Bone marrow (tissue), 2 donors: Measurements from ENCODE around the gene TMEM62.

Experiments
- DNase-seq, 2 donors: peaks; one replicate each; lab custom pipeline; 2025; lab: John Stamatoyannopoulos, UW

TMEM62 gene

DNA sequence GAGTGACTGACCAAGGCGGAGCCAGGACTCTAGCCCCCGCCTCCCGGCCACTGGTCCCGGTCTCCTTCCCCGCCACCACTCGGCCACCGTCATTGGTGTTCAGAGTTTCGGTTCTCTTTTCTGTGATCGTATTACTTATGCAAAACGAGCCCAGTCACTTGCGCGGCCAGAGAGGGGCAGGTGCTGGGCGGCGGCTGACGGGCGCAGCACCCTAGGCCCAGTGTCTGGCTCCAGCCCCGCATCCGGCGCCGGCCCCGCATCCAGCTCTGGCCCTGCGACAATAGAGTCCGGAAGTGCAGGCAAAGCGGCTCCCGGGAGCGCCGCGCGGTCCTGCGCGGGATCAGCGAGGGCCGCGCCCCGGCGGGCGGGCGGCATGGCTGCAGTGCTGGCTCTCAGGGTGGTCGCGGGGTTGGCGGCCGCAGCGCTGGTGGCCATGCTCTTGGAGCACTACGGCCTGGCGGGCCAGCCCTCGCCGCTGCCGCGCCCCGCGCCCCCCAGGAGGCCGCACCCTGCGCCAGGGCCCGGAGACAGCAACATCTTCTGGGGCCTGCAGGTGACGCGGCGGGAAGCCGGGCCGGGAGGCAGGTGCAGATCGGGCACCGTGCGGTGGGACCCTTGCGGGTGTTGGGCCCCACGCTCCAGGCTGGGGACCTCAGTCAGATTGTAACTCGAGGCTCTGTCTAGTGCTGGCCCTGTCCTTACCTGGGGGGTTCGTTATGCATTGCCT lies at the start of gene TMEM62:
Gene TMEM62, plus strand, starts transcription at position 157 of the 727 bp plus-strand sequence. Its CDS starts 217 bp downstream, at position 374.
- DNase-seq = peak; percentile 49 to 50

DNA sequence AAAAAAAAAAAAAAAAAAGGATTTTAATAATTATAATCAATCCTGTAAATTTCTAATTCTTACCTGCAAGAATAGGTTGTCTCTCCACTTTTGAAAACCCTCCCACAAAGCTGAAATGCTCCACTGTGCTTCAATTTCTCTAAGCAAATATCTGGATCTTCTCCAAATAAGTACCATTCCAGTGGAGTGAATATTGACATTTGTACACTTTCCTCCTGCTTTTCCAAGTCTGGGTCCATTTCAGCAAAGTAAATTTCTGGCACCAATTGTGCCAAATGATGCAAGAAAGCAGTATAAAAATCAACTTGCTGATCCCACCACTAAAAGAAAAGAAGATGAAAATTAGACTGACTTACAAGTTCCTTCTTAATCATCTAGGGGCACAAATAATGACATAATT lies 47.5 kb upstream of the TMEM62 start:
- no peak for DNase-seq

- no peak for DNase-seq
Observed at GRCh38 chr15:43086551-43086950, 46.8 kb upstream of the TMEM62 start.

- DNase-seq = no peak
Observed at GRCh38 chr15:43091859-43092258, 41.5 kb upstream of the TMEM62 start.

- DNase-seq = peak in 1 of 2 donors; percentile 24
Observed at GRCh38 chr15:43093026-43093425, 40.4 kb upstream of the TMEM62 start.

DNA sequence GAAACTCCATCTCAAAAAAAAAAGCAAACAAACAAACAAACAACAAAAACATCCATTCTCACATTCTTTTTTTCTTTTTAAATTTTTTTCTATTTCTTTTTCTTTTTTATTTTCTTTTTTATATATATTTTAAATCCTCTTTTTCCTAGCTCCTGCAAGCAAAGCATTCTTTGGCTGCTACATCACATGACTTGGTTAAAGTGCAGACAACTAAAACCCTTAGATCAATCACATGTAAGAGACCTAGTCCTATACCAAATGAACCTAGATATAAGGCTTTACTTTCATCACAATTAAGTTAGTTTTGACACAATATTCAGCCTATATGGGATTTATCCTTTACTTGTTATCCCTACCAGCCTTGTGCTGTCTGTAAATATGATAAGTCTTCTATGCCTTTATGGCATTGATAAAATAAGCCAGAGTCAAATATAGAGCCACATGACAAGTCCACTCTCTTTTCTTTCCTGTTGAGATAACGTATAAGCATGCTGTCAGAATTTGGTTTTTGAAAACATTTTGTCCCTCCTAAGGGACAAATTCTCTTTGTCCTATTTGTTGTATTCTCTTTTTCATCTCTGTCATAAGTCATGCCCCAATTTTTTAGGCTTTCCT lies 38.9 kb upstream of the TMEM62 start:
- DNase-seq = no peak

DNA sequence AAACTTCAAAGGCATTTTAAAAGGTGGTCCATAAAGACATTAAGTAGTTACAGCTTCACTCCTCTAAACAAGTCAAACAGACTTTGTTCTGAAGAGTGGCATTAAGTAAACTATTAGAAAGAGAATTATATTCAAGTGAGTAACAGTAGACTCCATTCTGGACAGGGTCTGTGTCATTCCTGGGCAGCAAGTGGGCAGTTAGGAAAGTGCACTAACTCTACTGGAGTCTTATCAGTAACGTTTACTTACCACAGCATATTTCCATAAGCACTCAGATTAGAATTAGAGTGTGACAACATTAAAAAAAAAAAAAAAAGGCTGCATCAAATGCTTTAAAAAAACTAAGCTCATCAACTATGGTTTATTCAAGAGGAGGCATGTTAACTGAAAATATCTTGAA lies 38.1 kb upstream of the TMEM62 start:
- DNase-seq = no peak

GRCh38 chr15:43095708-43096347 lies 37.6 kb upstream of the TMEM62 start:
- DNase-seq = no peak

- no peak for DNase-seq
Observed at GRCh38 chr15:43096411-43096810, 37.0 kb upstream of the TMEM62 start.

GRCh38 chr15:43099105-43099845 lies 34.1 kb upstream of the TMEM62 start:
- no peak for DNase-seq

DNA sequence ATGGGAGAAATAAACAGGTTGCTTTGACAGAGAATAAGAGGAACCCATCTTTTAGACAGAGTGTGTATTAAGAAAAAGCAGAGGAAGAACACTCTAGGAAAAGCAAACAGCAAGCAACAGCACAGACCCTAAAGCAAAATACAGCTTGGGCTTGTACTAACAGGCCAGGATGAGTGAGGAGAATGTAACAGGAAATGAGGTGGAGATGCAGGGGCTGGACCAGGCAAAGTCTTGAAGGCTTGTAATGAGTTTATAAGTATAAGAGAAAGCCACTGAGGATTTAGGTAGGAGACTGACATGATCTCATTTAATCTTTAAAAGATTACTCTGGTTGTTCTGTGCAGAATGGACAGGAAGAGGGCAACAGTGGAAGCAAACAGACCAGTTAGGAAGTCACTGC lies 32.4 kb upstream of the TMEM62 start:
- no peak for DNase-seq

DNA sequence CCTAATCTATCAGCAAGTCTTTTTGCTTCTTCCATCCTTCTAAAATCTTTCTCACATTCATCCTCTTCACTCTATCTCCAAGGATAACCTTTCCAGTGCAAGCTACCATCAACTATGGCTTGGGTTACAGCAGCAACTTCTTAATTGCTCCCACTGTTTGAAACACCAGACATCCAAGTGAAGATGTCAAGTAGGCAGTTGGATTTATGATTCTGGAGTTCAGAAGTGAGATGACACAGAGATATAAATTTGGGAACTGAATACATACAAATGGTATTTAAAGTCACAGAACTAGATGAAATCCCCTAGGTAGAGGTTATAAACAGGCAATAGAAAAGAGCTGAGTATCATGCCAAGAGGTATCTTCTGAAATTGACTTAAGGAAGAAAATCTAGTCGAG lies 31.2 kb upstream of the TMEM62 start:
- no peak for DNase-seq

DNA sequence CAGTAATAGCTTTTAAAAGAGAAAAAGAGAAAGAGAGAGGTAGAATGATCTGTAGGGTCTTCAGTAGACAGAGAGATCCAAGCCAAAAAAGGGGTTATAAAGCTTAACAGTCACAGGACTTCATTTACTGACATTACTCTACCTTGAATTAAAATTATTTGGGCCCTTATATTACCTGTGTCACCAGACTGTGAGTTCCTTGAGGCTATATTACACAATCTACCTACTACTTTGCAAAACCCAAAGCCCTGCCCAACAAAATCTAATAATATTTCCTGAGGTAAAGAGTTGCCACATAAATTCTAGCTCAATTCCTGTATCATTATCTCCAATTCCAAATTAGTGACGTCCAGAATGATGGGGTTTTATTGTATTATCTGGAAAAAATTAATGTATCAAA lies 29.5 kb upstream of the TMEM62 start:
- no peak for DNase-seq

- DNase-seq = no peak
Observed at GRCh38 chr15:43104426-43104825, 29.0 kb upstream of the TMEM62 start.

DNA sequence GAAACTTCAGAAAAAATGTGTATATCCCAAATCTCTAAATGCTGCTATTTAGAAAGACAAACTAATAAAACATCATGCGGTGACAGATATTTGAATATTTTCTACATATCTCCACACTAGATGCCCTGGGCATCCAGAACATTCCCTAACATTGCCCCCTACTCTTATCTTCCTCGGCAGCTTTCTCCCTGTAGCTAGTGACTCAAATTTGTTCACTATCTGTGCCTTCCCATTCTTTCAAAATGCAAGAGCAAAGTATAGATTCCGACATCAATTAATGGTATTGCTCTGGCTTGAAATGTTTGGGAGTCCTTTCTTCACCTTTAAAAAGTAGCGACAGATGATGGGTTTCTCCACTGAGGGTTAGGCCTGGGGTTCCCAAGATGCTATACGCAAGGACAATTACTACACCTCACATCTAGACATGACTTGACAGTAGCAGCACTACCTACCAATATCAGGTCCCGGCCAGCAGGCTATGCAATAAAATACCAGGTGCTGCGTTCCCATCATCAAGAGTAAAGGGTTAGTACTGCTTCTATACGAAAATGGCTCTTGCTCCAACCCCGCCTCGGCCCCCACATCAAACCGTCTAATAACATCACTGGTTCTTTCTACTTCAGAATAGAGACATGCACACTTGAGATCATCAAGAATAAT lies 28.2 kb upstream of the TMEM62 start:
- no peak for DNase-seq

DNA sequence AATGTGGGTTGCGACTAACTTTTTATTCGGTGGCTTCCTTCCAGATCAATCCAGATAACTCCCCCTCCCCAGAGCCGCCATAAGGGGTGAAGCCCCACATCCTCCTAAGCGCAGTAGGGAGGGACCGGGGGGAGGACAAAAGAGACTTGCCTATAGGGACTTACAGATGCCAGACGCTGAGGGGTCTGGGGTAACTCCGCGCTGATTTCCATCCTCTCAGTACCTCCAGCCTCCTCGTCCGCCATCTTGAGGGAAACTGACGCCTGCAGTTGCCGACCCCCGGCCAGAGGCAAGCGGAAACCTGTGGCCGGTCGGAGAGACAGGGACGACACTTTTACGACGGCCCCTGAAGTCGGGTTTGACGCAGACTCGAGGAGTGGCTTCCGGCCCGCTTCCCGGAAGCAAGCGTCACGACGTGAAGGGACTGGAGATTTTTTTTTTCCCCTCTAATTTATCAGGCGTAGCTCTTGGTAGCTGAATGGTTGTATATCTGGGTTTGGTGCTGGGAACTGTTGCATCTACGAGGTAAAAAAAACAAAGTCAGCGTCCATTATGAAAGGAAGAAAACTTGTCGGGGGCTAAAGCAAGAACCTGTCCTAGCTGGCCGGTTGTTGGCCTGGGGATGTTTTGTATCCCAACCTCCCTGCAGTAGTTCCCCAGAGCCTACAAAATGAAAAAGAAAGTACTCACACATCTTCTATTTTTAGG lies 27.5 kb upstream of the TMEM62 start, which contains the start of gene UBR1:
Gene UBR1, minus strand, starts transcription at position 261 of the 708 bp plus-strand sequence. Its CDS starts 16 bp downstream, at position 245.
- peak; percentile 62 to 80 for DNase-seq

- no peak for DNase-seq
Observed at GRCh38 chr15:43106486-43106829, 26.9 kb upstream of the TMEM62 start.

DNA sequence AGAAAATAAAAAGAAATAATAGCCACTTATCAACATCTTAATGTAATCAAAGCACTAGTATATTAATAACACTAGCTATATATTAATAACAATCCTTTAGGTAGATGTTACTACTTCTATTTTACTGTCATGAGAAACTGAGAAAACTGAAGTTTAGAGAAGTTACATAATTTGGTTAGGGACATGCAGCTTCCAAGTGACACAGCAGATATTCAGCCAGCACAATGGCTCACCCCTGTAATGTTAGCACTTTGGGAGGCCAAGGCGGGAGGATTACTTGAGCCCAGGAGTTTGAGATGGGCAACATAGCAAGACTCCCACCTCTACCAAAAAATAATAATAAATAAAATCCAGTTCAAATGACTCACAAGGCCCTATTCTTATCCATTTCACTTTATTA lies 25.6 kb upstream of the TMEM62 start:
- DNase-seq = no peak

DNA sequence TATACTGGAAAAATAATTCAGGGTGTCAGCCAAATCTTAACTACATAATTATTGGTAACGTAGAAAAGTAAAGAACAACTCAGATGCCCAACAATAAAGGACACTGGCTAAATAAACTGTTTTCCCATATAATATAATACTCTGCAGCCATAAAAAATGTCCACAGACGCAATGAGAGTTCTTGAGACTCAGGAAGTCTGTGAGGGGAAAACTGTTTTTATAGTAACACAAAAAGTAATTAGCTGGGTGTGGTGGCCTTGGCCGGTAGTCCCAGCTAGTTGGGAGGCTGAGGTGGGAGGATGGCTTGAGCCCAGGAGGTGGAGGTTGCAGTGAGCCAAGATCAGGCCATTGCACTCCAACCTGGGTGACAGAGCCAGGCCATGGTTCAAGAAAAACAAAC lies 22.0 kb upstream of the TMEM62 start:
- DNase-seq = no peak

GRCh38 chr15:43118286-43118685 lies 15.1 kb upstream of the TMEM62 start:
- no peak for DNase-seq

GRCh38 chr15:43118829-43119228 lies 14.6 kb upstream of the TMEM62 start:
- DNase-seq = no peak
